ENCODE data around the gene BLTP3A.

Gene BLTP3A

DNA sequence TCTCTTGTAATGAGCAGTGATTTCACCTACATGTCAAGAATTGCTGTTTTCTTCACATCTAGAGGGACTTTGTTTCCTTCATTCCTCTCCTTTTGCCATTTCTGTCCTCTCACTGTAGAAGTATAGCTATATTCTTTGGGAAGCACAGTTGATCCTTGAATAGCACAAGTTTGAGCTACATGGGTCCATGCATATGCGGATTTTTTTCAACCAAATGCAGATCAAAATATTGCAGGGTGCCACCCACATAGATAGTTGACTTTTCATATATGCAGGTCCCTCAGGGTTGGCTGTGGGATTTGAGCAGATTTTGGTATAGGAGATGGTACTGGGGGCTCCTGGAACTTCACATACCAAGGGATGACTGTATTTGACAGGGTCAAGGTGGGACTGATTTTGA is 41.1 kb downstream of the BLTP3A start:
- DNase-seq = no peak
- H3K36me3 ChIP-seq (ENCODE audit: control insufficient read depth in 4 of 4, insufficient read depth in 4 of 4, low read length in 3 of 4) = peaks cover 3 to 53% (median 29%) of the 10 kb centered on the region in 4 experiments
- CTCF ChIA-PET = no interaction called here
- H3K9me3 ChIP-seq (ENCODE audit: control extremely low read depth in 1 of 5, control insufficient read depth in 4 of 5, insufficient read depth in 2 of 5, low read depth in 1 of 5, low read length in 4 of 5) = no peaks in the 10 kb centered on the region
- POLR2A ChIA-PET = interaction anchor here (0.6 kb wide), 1 partner anchor 282 kb away, joined by 3 read pairs; no protein-coding TSS in a partner anchor
- peaks cover 0 to 22% (median 5%) of the 10 kb centered on the region in 4 experiments for H3K4me1 ChIP-seq (ENCODE audit: control extremely low read depth in 1 of 4, control insufficient read depth in 4 of 4, insufficient read depth in 4 of 4, low read length in 3 of 4)
- H3K4me3 ChIP-seq (ENCODE audit: control insufficient read depth in 1 of 7, extremely low read depth in 1 of 7, insufficient read depth in 4 of 7, low read depth in 2 of 7, low read length in 6 of 7) = no peak overlapping the region
- no peaks in the 10 kb centered on the region for H3K27me3 ChIP-seq (replicated peaks in 2 of 5; ENCODE audit: control insufficient read depth in 4 of 5, insufficient read depth in 5 of 5, low read length in 4 of 5)
- 100% methylated on average over 1 of the region's 1 CpG for WGBS (ENCODE audit: insufficient coverage)
- no peak overlapping the region for H3K27ac ChIP-seq (ENCODE audit: insufficient read depth in 1 of 2, low read depth in 1 of 2, low read length in 2 of 2, poor library complexity in 1 of 2, severe bottlenecking in 2 of 2)

DNA sequence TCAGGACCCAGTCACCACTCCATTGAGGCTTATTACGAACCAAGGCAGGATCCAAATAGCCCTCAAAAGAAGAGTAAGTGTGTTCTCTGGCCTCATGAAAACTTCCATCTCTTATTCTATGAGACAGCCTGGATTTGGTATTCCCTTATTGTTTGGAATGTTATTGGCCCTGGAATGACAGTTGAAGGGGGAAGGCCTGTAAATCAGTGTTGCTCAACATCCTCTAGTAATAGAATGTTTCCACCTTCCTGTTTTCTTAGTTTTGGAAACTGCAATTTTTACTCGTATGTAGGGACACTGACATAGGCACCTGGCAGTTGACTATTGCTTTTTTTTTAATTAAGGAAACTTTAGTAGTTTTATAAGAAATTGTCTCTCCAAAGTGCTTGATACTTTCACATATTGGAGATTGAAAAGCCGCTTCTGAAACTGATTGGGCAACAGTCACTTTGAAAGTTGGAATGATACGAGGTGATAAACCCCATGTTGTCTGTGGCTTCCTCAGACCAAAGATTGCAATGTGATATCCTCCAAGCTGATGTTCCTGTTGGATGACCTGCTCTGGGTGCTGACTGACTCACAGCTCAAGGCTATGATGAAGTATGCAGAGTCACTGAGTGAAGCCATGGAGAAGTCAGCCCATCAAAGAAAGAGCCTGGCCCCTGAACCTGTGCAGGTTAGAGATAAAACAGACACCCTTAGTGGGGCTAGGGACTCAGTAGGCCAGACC is 43.1 kb downstream of the BLTP3A start:
- ChIA-PET POLR2A (no interaction called here), CTCF (interaction anchor here (0.5 to 1.6 kb wide), 2 partner anchors 10 to 44 kb away, joined by 3 read pairs; no protein-coding TSS in a partner anchor)
- H3K27me3 ChIP-seq (replicated peaks in 2 of 5; ENCODE audit: control insufficient read depth in 4 of 5, insufficient read depth in 5 of 5, low read length in 4 of 5) = no peaks in the 10 kb centered on the region
- DNase-seq = peak in 2 of 3 donors; percentile 43 to 45
- H3K9me3 ChIP-seq (ENCODE audit: control extremely low read depth in 1 of 5, control insufficient read depth in 4 of 5, insufficient read depth in 2 of 5, low read depth in 1 of 5, low read length in 4 of 5) = no peaks in the 10 kb centered on the region
- H3K27ac ChIP-seq (ENCODE audit: insufficient read depth in 1 of 2, low read depth in 1 of 2, low read length in 2 of 2, poor library complexity in 1 of 2, severe bottlenecking in 2 of 2) = no peak overlapping the region
- 87% methylated on average over 3 of the region's 4 CpGs for WGBS (ENCODE audit: insufficient coverage)
- H3K36me3 ChIP-seq (ENCODE audit: control insufficient read depth in 4 of 4, insufficient read depth in 4 of 4, low read length in 3 of 4) = peaks cover under 1 to 57% (median 28%) of the 10 kb centered on the region in 4 experiments
- H3K4me3 ChIP-seq (ENCODE audit: control insufficient read depth in 1 of 7, extremely low read depth in 1 of 7, insufficient read depth in 4 of 7, low read depth in 2 of 7, low read length in 6 of 7) = no peak overlapping the region
- peaks cover 0 to 22% (median 5%) of the 10 kb centered on the region in 4 experiments for H3K4me1 ChIP-seq (ENCODE audit: control extremely low read depth in 1 of 4, control insufficient read depth in 4 of 4, insufficient read depth in 4 of 4, low read length in 3 of 4)

DNA sequence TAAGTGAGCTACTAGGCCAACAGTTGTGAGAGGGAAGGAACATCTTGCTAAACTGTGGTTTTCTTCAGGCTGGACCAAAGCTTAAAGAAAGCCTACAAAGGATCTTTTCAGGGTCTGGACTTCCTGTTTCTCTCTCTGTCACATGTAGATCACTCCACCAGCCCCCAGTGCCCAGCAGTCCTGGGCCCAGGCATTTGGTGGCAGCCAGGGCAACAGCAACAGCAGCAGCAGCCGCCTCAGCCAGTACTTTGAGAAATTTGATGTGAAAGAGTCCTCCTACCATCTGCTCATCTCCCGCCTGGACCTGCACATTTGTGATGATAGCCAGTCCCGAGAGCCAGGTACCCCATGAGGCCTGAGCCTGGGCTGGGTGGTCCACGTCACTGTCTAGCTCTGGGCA is 44.1 kb downstream of the BLTP3A start:
- WGBS (ENCODE audit: insufficient coverage) = 100% methylated on average over 2 of the region's 4 CpGs
- POLR2A ChIA-PET = no interaction called here
- no peak overlapping the region for H3K4me3 ChIP-seq (ENCODE audit: control insufficient read depth in 1 of 7, extremely low read depth in 1 of 7, insufficient read depth in 4 of 7, low read depth in 2 of 7, low read length in 6 of 7)
- H3K27ac ChIP-seq (ENCODE audit: insufficient read depth in 1 of 2, low read depth in 1 of 2, low read length in 2 of 2, poor library complexity in 1 of 2, severe bottlenecking in 2 of 2) = no peak overlapping the region
- no peaks in the 10 kb centered on the region for H3K9me3 ChIP-seq (ENCODE audit: control extremely low read depth in 1 of 5, control insufficient read depth in 4 of 5, insufficient read depth in 2 of 5, low read depth in 1 of 5, low read length in 4 of 5)
- no peaks in the 10 kb centered on the region for H3K27me3 ChIP-seq (replicated peaks in 2 of 5; ENCODE audit: control insufficient read depth in 4 of 5, insufficient read depth in 5 of 5, low read length in 4 of 5)
- CTCF ChIA-PET = interaction anchor here (1.6 kb wide), 1 partner anchor 45 kb away, joined by 3 read pairs; no protein-coding TSS in a partner anchor
- H3K4me1 ChIP-seq (ENCODE audit: control extremely low read depth in 1 of 4, control insufficient read depth in 4 of 4, insufficient read depth in 4 of 4, low read length in 3 of 4) = peaks cover 0 to 22% (median 5%) of the 10 kb centered on the region in 4 experiments
- peaks cover 0 to 56% (median 28%) of the 10 kb centered on the region in 4 experiments for H3K36me3 ChIP-seq (ENCODE audit: control insufficient read depth in 4 of 4, insufficient read depth in 4 of 4, low read length in 3 of 4)
- no peak for DNase-seq

DNA sequence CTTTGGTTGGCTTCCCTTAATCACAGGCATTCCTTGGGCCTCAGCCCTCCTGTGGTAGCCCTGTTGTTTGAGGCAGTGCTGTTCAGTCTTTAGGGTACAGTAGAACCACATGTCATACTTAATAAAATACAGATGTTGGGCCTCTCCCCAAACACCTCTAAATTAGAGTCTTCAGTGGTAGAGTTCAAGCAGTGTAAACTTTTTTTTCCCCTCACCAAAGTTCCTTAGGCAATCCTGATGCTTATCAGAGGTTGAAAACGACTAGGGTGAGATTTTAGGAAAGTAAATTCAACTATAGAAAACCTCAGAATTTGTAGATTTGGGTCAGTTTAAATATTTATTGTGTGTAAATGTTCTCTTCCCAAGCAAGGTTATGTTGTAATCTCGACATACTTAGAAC is 44.6 kb downstream of the BLTP3A start:
- no CpG with 5 or more reads among the region's 2 CpGs for WGBS (ENCODE audit: insufficient coverage)
- H3K27me3 ChIP-seq (replicated peaks in 2 of 5; ENCODE audit: control insufficient read depth in 4 of 5, insufficient read depth in 5 of 5, low read length in 4 of 5) = no peaks in the 10 kb centered on the region
- CTCF ChIA-PET = no interaction called here
- H3K4me3 ChIP-seq (ENCODE audit: control insufficient read depth in 1 of 7, extremely low read depth in 1 of 7, insufficient read depth in 4 of 7, low read depth in 2 of 7, low read length in 6 of 7) = no peak overlapping the region
- POLR2A ChIA-PET = no interaction called here
- no peaks in the 10 kb centered on the region for H3K9me3 ChIP-seq (ENCODE audit: control extremely low read depth in 1 of 5, control insufficient read depth in 4 of 5, insufficient read depth in 2 of 5, low read depth in 1 of 5, low read length in 4 of 5)
- H3K27ac ChIP-seq (ENCODE audit: insufficient read depth in 1 of 2, low read depth in 1 of 2, low read length in 2 of 2, poor library complexity in 1 of 2, severe bottlenecking in 2 of 2) = no peak overlapping the region
- peaks cover 0 to 56% (median 28%) of the 10 kb centered on the region in 4 experiments for H3K36me3 ChIP-seq (ENCODE audit: control insufficient read depth in 4 of 4, insufficient read depth in 4 of 4, low read length in 3 of 4)
- DNase-seq = no peak
- H3K4me1 ChIP-seq (ENCODE audit: control extremely low read depth in 1 of 4, control insufficient read depth in 4 of 4, insufficient read depth in 4 of 4, low read length in 3 of 4) = peaks cover 0 to 22% (median 5%) of the 10 kb centered on the region in 4 experiments

DNA sequence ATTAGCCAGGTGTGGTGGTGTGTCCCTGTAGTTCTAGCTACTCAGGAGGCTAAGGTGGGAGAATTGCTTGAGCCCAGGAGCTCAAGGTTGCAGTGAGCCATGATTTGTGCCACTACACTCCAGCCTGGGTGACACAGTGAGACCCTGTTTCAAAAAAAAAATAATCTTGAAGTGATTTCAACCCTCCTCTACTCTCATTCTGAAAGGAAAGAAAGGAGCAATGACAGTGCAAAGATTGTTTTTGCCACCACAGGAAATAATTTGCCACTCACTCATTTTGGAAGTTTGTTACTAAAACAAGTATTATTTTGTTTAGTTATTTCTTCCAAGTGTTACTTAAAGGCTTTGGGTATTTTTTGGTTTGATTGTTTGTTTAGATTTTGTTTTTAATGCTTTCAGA is 45.6 kb downstream of the BLTP3A start:
- Histone ChIP-seq H3K27ac (ENCODE audit: insufficient read depth in 1 of 2, low read depth in 1 of 2, low read length in 2 of 2, poor library complexity in 1 of 2, severe bottlenecking in 2 of 2) (no peak overlapping the region), H3K36me3 (ENCODE audit: control insufficient read depth in 4 of 4, insufficient read depth in 4 of 4, low read length in 3 of 4) (peaks cover 0 to 50% (median 29%) of the 10 kb centered on the region in 4 experiments), H3K4me3 (ENCODE audit: control insufficient read depth in 1 of 7, extremely low read depth in 1 of 7, insufficient read depth in 4 of 7, low read depth in 2 of 7, low read length in 6 of 7) (no peak overlapping the region), H3K4me1 (ENCODE audit: control extremely low read depth in 1 of 4, control insufficient read depth in 4 of 4, insufficient read depth in 4 of 4, low read length in 3 of 4) (peaks cover 0 to 22% (median 5%) of the 10 kb centered on the region in 4 experiments), H3K27me3 (replicated peaks in 2 of 5; ENCODE audit: control insufficient read depth in 4 of 5, insufficient read depth in 5 of 5, low read length in 4 of 5) (no peaks in the 10 kb centered on the region), H3K9me3 (ENCODE audit: control extremely low read depth in 1 of 5, control insufficient read depth in 4 of 5, insufficient read depth in 2 of 5, low read depth in 1 of 5, low read length in 4 of 5) (no peaks in the 10 kb centered on the region)
- POLR2A ChIA-PET = interaction anchor here (0.6 kb wide), 1 partner anchor 14 kb away, joined by 4 read pairs; no protein-coding TSS in a partner anchor
- CTCF ChIA-PET = interaction anchor here (1.0 kb wide), 1 partner anchor 8 kb away, joined by 3 read pairs; no protein-coding TSS in a partner anchor
- no peak for DNase-seq

DNA sequence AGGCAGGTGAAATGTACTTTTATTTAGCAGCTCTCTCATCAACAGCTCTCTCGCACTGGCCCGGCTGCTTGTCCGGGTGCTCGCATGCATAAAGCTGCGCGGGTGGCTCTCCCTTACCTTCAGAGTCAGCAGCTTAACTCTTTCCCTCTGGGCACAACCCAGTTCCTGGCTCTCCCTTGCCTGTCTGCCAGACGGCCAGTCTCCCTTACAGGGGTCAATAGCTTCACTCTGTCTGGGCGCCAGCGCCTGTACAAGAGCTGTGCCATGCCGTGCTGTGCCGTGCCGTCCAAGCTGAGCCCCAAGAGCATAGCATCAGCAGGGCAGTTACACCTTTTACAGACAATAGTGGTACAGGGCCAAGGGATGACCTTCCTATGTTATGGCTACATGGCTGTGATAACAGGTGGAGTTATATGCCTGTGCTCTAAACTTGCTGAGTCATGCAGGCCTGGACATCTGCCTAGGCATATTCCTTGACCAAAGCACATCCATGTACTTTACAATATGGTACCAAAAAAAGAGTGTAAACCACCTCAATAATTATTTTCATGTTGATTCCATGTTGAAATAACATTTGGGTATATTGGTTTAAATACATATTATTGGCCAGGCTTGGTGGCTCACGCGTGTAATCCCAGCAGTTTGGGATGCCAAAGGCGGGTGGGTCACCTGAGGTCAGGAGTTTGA is 47.9 kb downstream of the BLTP3A start:
- Histone ChIP-seq H3K4me1 (ENCODE audit: control extremely low read depth in 1 of 4, control insufficient read depth in 4 of 4, insufficient read depth in 4 of 4, low read length in 3 of 4) (peaks cover 0 to 16% (median 5%) of the 10 kb centered on the region in 4 experiments), H3K27me3 (replicated peaks in 2 of 5; ENCODE audit: control insufficient read depth in 4 of 5, insufficient read depth in 5 of 5, low read length in 4 of 5) (no peaks in the 10 kb centered on the region), H3K27ac (ENCODE audit: insufficient read depth in 1 of 2, low read depth in 1 of 2, low read length in 2 of 2, poor library complexity in 1 of 2, severe bottlenecking in 2 of 2) (no peak overlapping the region), H3K36me3 (ENCODE audit: control insufficient read depth in 4 of 4, insufficient read depth in 4 of 4, low read length in 3 of 4) (peaks cover 0 to 45% (median 22%) of the 10 kb centered on the region in 4 experiments), H3K9me3 (ENCODE audit: control extremely low read depth in 1 of 5, control insufficient read depth in 4 of 5, insufficient read depth in 2 of 5, low read depth in 1 of 5, low read length in 4 of 5) (no peaks in the 10 kb centered on the region), H3K4me3 (ENCODE audit: control insufficient read depth in 1 of 7, extremely low read depth in 1 of 7, insufficient read depth in 4 of 7, low read depth in 2 of 7, low read length in 6 of 7) (no peak overlapping the region)
- ChIA-PET POLR2A (interaction anchor here (0.6 to 0.7 kb wide), 2 partner anchors 38 to 44 kb away, joined by 3 to 4 read pairs; no protein-coding TSS in a partner anchor), CTCF (no interaction called here)
- no peak for DNase-seq
- 98% methylated on average over 9 of the region's 15 CpGs for WGBS (ENCODE audit: insufficient coverage)

Measured in common myeloid progenitor, CD34-positive (primary cell).